Measurements from ENCODE around the gene PTPN3.
"Not testable (repeated sequence)": the region's sequence is repeated elsewhere in the genome, so short reads cannot be mapped to it uniquely, and the experiment has no call there.

Gene PTPN3

DNA sequence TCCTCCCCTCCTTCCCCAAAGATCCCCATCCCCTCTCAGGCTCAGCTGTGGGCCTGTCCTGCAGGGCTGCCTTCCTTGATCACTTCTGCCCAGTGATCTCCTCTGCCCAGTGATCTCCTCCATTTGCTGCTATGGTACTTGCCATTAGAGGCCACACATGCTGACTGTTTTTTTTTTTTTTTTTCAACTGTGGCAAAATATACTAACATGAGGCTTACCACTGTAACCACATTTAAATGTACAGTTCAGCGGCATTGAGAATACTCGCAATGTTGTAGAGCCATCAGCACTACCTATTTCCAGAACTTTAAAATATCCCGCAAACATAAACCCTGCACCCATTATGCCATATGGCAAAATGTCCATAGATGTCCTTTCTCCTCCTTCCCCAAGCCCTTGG is 115.5 kb downstream of the PTPN3 start:
- no peak for DNase-seq

DNA sequence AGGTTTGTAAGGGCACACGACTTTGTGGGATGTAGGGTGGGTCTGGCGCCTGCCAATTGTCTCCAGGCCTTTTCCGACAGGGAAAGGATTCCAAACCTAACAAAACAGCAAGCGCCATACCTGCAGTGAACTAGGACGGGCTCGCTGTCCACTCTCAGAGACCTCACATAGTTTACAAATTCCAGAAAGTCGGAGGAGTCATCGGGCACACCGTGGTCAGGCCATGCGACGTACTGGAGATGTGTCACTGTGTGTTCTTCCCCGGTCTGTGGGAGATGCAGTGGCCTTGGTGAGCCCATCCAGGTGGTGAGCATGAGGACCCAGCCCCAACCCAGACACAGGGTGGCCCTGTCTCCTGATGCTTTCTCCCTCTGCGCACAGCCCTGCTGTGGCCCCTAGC is 115.9 kb downstream of the PTPN3 start:
- DNase-seq, result no peak

DNA sequence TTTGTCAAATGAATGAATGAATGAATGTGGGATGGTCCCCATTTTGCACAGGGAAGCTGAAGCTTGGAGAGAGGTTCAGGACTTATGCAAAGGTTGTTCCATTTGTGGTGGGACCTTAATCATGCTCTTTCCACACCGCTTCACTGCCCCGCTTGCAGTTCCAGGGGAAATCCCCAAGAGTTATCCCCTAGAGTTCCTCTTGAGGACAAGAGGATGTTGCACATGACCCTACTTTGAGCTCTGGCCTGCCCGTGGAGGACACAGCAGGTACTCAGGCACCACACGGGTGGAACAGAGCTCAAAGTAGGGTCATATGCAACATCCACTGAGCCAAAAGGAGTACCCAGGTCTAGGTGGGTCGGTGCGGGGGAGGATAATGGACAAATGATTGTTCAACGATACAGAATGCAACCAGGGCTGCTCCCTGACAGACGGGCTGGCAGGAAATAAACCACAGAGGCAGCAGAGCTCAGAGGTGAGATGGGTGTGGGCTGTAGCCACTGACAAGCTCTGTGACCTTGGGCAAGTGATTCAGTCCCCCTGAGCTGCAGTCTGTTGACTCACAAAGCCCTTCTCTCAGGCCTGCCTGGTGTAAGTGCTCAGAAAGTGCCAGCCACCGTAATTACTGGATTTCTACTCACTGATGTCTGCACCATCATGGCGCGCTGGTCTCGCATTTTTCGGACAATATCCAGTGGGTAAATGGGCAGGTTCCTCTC is 116.9 kb downstream of the PTPN3 start:
- DNase-seq, result no peak

- no peak for DNase-seq
Observed at GRCh38 chr9:109379513-109379912, 118.6 kb downstream of the PTPN3 start.

- no peak for DNase-seq
Observed at GRCh38 chr9:109378316-109378715, 119.8 kb downstream of the PTPN3 start.

- DNase-seq, result no peak
Observed at GRCh38 chr9:109372246-109372645, 125.9 kb downstream of the PTPN3 start.

DNA sequence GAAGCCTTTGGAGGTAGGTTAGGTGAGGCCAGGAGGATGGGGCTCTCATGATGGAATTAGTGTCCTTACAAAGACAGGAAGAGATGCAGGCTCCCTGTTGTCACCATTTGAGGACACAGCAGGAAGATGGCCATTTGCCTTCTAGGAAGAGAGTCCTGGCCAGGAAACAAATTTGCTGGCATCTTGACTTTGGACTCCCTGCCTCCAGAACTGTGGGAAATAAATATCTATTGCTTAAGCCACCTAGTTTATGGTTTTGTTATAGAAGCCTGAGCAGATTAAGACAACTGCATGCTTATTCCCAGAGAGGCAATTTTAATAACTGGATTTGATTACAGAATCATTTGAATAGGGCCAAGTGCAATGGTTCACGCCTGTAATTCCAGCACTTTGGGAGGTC is 126.7 kb downstream of the PTPN3 start:
- DNase-seq, result no peak

- DNase-seq, result no peak
Observed at GRCh38 chr9:109369285-109369684, 128.8 kb downstream of the PTPN3 start.

- DNase-seq, result no peak
Observed at GRCh38 chr9:109360771-109361170, 137.3 kb downstream of the PTPN3 start.

GRCh38 chr9:109358968-109359603 is 139.0 kb downstream of the PTPN3 start:
- DNase-seq, result not testable (repeated sequence)

- no peak for DNase-seq
Observed at GRCh38 chr9:109355564-109356297, 142.4 kb downstream of the PTPN3 start.

DNA sequence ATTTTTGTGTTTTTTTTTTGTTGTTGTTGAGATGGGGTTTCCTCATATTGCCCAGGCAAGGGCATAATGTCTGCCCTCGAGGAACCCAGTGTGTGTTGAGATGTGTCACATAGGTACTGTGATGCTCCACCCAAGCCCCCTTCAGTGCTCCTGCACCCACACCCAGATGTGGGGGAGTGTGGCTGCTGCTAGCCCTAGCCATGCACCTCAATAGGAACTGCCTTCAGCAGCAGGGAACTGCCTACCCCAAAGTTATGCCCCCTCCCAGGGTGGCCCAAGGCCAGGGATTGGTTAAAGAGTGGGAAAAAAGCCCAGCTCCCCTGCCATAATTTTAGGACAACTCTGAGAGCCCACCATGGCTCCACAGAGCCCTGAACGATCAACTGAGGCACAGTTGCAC is 143.9 kb downstream of the PTPN3 start:
- DNase-seq, result no peak

- DNase-seq, result no peak
Observed at GRCh38 chr9:109351032-109351431, 147.1 kb downstream of the PTPN3 start.

- DNase-seq, result no peak
Observed at GRCh38 chr9:109349421-109349846, 148.7 kb downstream of the PTPN3 start.

DNA sequence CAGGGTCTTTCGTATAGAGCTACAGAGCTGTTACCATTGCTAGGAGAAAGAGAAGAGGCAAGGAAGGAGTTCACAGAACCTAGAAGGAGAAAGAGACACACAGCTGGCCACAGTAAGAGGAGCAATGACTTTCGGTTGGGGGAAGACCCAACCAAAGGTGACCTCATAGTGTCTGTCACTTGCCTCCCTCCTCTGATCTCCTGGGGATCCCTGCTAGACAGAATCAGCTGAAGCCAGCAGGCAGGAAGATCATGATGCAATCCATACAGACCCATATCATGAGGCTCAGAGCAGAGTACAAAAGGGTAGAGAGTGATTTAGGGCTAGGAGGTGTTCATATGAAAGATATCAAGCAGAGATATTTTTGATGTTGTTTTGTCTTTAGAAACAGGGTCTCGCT is 151.2 kb downstream of the PTPN3 start:
- no peak for DNase-seq

- DNase-seq, result no peak
Observed at GRCh38 chr9:109344866-109345265, 153.2 kb downstream of the PTPN3 start.

DNA sequence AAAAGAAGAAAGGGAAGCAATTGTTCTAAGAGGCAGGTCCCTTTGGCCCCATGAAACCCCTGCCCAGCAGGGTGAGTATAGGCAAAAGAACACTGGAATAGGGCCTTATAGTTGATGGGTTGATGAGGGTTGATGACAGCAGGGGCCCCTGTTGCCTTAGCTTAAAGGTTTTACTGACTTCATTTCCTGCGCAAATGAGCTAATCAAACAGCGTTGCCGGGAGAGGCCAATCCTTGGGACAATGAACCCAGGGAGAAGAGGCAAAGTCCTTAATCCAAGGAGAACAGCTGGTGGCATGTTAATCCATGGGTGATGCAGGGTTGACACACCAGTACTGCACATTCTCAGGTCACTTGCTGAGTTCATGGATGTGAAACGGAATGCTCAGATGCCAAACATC is 155.2 kb downstream of the PTPN3 start:
- no peak for DNase-seq

DNA sequence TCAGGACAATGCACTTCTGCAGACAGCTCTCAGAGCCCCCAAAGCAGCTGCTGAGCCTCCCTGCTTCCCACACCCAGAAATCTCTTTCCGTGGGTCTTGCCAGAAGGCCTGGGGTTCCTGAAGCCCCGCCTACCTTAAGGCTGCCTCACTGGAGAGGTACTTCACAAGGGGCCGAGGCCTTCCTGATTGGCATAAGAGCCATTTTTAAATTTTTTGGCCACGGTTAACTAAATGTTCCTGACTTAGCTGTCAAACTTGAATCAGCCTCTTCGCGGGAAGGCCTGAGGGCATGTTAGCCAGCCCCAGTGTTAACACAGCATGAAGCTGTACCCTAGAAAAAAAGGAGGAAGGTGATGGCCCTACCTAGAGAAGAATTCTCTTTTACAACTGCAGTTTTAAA is 156.5 kb downstream of the PTPN3 start:
- no peak for DNase-seq

DNA sequence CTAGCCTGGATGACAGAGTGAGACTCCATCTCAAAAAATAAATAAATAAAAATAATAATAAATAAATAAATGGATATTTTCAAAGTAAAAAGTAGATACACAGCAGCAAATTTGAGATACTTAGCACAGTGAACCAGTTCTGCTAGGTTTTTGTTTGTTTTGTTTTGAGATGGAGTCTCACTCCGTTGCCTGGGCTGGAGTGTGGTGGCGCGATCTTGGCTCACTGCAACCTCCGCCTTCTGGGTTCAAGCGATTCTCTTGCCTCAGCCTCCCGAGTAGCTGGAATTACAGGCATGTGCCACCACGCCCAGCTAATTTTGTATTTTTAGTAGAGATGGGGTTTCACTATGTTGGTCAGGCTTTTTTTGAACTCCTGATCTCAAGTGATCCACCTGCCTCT is 157.1 kb downstream of the PTPN3 start:
- not testable (repeated sequence) for DNase-seq

DNA sequence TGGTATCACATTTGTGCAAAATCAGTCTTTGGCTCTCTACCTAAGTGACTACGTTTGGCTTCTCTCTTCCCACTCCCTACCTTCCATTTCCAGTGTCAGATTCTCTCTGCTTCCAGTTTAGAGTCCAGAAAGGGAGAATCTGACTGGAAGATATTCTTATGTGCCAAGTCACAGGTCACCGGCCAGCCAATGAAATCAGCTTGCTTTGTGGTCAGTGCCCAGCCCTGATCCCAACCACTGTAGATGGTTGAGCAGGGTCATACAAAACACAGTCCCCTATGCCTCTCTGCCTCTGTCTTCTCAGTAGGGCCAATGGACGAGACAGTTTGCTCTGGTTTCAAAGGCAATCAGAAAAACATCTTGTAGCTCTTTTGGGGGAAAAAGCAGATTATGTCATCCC is 161.7 kb downstream of the PTPN3 start:
- no peak for DNase-seq

DNA sequence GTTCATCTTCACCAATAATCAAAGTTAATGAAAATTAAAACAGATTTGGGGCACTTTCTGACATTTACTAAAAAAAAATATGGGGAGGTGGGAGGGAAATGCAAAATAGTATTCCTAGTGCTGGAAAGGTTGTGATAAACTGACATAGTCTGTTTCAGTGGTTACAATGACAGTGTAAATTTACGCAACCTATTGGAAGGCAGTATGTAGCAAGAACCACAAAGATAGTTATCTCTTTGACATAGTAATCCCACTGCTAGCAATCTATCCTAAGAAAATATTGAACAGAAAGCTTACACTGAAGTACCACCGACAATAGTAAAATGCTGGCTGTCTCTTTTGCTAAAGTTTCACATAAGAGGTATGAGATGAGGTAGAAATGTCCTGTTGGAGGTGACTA is 162.2 kb downstream of the PTPN3 start:
- DNase-seq, result no peak

- DNase-seq, result no peak
Observed at GRCh38 chr9:109335121-109335520, 163.0 kb downstream of the PTPN3 start.

DNA sequence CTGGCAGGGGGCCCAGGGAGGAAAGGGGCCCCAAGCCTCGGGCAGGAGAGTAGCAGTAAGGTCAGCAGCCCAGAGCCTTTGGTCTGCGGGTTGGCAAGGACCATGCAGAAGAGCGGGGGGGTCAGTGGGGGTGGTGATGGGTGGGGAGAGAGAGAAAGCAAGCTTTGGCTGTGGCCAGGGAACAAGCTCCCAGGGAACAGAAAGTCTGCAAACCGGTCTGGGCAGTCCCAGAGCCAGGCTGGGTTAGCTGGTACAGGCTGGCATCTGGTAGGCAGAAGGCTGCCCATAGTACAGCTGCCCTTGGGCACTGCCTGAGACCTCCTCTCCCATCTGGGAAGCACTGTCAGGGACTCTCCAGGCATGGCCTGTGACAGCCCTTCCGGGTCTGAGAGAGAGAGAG is 166.8 kb downstream of the PTPN3 start:
- DNase-seq, result no peak

DNA sequence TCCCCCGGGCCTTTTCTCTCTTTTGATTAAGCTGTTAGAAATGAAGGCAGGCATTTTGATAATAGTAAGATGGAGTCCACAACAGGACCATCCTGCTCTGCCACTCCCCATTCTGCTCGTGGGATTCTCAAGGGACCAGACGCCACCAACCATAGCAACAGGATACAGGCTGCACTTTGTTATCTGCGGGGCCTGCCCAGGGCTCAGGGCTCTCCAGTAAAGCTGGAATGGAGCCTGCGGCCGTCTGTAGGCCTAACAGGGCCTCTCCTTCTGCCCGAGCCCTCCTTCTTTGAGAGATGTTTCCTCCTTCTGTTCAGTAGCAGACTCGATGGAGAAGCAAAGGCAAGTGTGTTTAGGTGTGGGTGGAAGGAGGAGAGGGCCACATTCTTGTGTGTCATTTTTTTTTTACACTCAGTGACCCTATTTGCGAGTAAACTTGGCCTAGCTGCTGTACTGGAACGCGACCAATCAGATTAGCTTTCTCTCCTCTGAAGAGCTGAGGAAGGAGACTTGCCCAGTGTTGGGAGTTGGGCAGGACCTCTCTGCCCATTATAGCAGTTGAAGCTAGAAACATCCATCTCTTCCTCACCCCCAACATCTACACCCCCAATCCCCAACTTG is 168.4 kb downstream of the PTPN3 start:
- DNase-seq, result no peak

All from GOT3 (cell line).